Activated CD4-positive, alpha-beta T cell treated with anti-CD3 and anti-CD28 coated beads, Interleukin-2, amount 10 ng/mL, durations not matched to agents 7 days and 5 days (primary cell): Measurements from ENCODE around the gene HMMR. TPM values are rescaled to one million over a fixed set of nuclear protein-coding genes. Genes with fewer than 3 reads are reported as not detected.

ENCODE experiments used
- total RNA-seq, 2 experiments: library from RNA; stranded (reverse); gene quantifications; one replicate each; pipeline ENCODE4 v1.2.3, GENCODE V29; 2021

The HMMR gene
- total RNA-seq, 2 experiments from 2014 or later, result 69.4 to 77.8 TPM

Other genes with a start within 250 kb of the HMMR start
- gene CCNG1, start 23.0 kb upstream of the HMMR start, total RNA-seq, result 100 to 1,000 TPM; 137 to 142 TPM
- 10 to 100 TPM; 29.9 to 33.1 TPM for gene NUDCD2, start 530 bp upstream of the HMMR start, total RNA-seq
- gene MAT2B, start 45.0 kb downstream of the HMMR start, total RNA-seq, result 10 to 100 TPM; 91.4 to 94.4 TPM